ENCODE results near the gene RPS6KC1.

RPS6KC1 gene

GRCh38 chr1:213067352-213067751 is 16.3 kb downstream of the RPS6KC1 start:
- Histone ChIP-seq H3K9ac (ENCODE audit: low read depth, low read length, poor library complexity, severe bottlenecking) (no peak overlapping the region), H3K27me3 (ENCODE audit: insufficient read depth, low read length, poor library complexity, severe bottlenecking) (no peaks in the 10 kb centered on the region), H3K79me2 (ENCODE audit: insufficient read depth, low read length) (0 out of 2 replicates have a peak, but pooled peaks cover 4% of the 10 kb centered on the region)

GRCh38 chr1:213070406-213070805 is 19.4 kb downstream of the RPS6KC1 start:
- peak overlapping the region; percentile 32; the same call in 1 of the 2 replicates for H2AFZ ChIP-seq (ENCODE audit: low read length)
- TF ChIP-seq CTCF (conservative IDR thresholded peaks at IDR 0.05; ENCODE audit: low read length) = peak; percentile 52
- no peak for TF ChIP-seq EZH2phosphoT487 (IDR thresholded peaks at IDR 0.05; ENCODE audit: borderline replicate concordance)
- peak overlapping the region; percentile 28 for H3K9ac ChIP-seq (ENCODE audit: low read depth, low read length, poor library complexity, severe bottlenecking)
- peak overlapping the region; percentile 68 for H3K4me2 ChIP-seq (ENCODE audit: low read depth, low read length, poor library complexity, severe bottlenecking)
- H3F3A ChIP-seq (ENCODE audit: low read depth) = no peaks in the 10 kb centered on the region
- peak overlapping the region; percentile 39 for H3K4me3 ChIP-seq (ENCODE audit: low read length, poor library complexity, severe bottlenecking)
- no peaks in the 10 kb centered on the region for H3K9me2 ChIP-seq (replicated peaks; ENCODE audit: low read depth, low read length)
- no peaks in the 10 kb centered on the region for H3K9me3 ChIP-seq (ENCODE audit: insufficient read depth, low read depth, low read length)
- H3K36me3 ChIP-seq (ENCODE audit: insufficient read depth, low read length) = no peaks in the 10 kb centered on the region
- H3K79me2 ChIP-seq (ENCODE audit: insufficient read depth, low read length) = 0 out of 2 replicates have a peak, but pooled peaks cover 4% of the 10 kb centered on the region
- H4K20me1 ChIP-seq (ENCODE audit: insufficient read depth, low read length, poor library complexity, severe bottlenecking) = no peaks in the 10 kb centered on the region
- H3K4me1 ChIP-seq (ENCODE audit: insufficient read depth, low read length, poor library complexity, severe bottlenecking) = peaks cover 16% of the 10 kb centered on the region
- no peaks in the 10 kb centered on the region for H3K27me3 ChIP-seq (ENCODE audit: insufficient read depth, low read length, poor library complexity, severe bottlenecking)

More at GRCh38 chr1:213067352-213067751, 16.3 kb downstream of the RPS6KC1 start:
- Histone ChIP-seq H3K4me1 (ENCODE audit: insufficient read depth, low read length, poor library complexity, severe bottlenecking) (peaks cover 16% of the 10 kb centered on the region), H3K4me3 (ENCODE audit: low read length, poor library complexity, severe bottlenecking) (no peak overlapping the region), H3F3A (ENCODE audit: low read depth) (no peaks in the 10 kb centered on the region), H4K20me1 (ENCODE audit: insufficient read depth, low read length, poor library complexity, severe bottlenecking) (no peaks in the 10 kb centered on the region), H3K9me2 (replicated peaks; ENCODE audit: low read depth, low read length) (no peaks in the 10 kb centered on the region), H3K9me3 (ENCODE audit: insufficient read depth, low read depth, low read length) (no peaks in the 10 kb centered on the region), H3K36me3 (ENCODE audit: insufficient read depth, low read length) (no peaks in the 10 kb centered on the region), H3K4me2 (ENCODE audit: low read depth, low read length, poor library complexity, severe bottlenecking) (no peak overlapping the region), H2AFZ (ENCODE audit: low read length) (no peak overlapping the region)
- TF ChIP-seq CTCF (conservative IDR thresholded peaks at IDR 0.05; ENCODE audit: low read length) = no peak
- no peak for TF ChIP-seq EZH2phosphoT487 (IDR thresholded peaks at IDR 0.05; ENCODE audit: borderline replicate concordance)

DNA sequence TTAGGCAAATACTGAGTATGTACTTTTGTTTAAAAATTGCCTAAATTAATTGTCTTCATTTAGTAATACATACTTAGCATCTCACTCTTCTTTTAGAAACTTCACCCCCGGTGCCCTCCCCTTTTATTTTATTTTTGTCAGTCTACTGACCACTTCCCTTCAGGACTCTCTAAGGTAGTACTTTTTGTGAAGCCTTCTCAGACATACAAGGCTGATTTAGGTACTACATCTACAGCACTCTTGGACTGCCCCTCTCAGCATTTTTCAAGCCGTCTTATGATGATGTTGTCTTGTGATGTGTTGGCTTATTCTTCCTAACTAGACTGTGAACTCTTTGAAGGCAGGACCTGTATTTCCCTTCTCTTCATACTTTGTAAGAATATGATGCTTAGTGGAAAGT is 24.7 kb downstream of the RPS6KC1 start:
- Histone ChIP-seq H3K4me2 (ENCODE audit: low read depth, low read length, poor library complexity, severe bottlenecking) (no peak overlapping the region), H3K4me1 (ENCODE audit: insufficient read depth, low read length, poor library complexity, severe bottlenecking) (peaks cover 7% of the 10 kb centered on the region), H3K79me2 (ENCODE audit: insufficient read depth, low read length) (no peaks in the 10 kb centered on the region), H3K9me3 (ENCODE audit: insufficient read depth, low read depth, low read length) (no peaks in the 10 kb centered on the region), H3K27me3 (ENCODE audit: insufficient read depth, low read length, poor library complexity, severe bottlenecking) (no peaks in the 10 kb centered on the region), H3K36me3 (ENCODE audit: insufficient read depth, low read length) (no peaks in the 10 kb centered on the region; the same call in 1 of the 2 replicates), H3K9ac (ENCODE audit: low read depth, low read length, poor library complexity, severe bottlenecking) (no peak overlapping the region), H3K4me3 (ENCODE audit: low read length, poor library complexity, severe bottlenecking) (no peak overlapping the region), H3K9me2 (replicated peaks; ENCODE audit: low read depth, low read length) (no peaks in the 10 kb centered on the region), H3F3A (ENCODE audit: low read depth) (no peaks in the 10 kb centered on the region), H4K20me1 (ENCODE audit: insufficient read depth, low read length, poor library complexity, severe bottlenecking) (no peaks in the 10 kb centered on the region), H2AFZ (ENCODE audit: low read length) (no peak overlapping the region)
- no peak for TF ChIP-seq CTCF (conservative IDR thresholded peaks at IDR 0.05; ENCODE audit: low read length)
- no peak for TF ChIP-seq EZH2phosphoT487 (IDR thresholded peaks at IDR 0.05; ENCODE audit: borderline replicate concordance)

All from Loucy (cell line).